ENCODE results near the gene ZHX3. TPM values are rescaled to one million over a fixed set of nuclear protein-coding genes. Genes with fewer than 3 reads are reported as not detected.

ZHX3 gene
- total and polyA plus RNA-seq, 9 of the 15 experiments (the other 6 are each of a cell fraction or from before 2014, with no cell fraction given): 0.80 to 14.6 (median 4.9) TPM

- Histone ChIP-seq H3K9me3 (replicated peaks; ENCODE audit: control insufficient read depth, insufficient read depth, low read depth, low read length) (no peaks in the 10 kb centered on the region), H2AFZ (ENCODE audit: low read depth, low read length) (peak within 1 kb of the TSS; percentile 99), H4K20me1 (replicated peaks; ENCODE audit: control insufficient read depth, insufficient read depth, low read length) (peaks cover 4% of the 10 kb centered on the region), H3K4me1 (replicated peaks in 1 of 2; ENCODE audit: control insufficient read depth in 2 of 2, insufficient read depth in 2 of 2, low read length in 2 of 2) (peaks cover 33 to 47% of the 10 kb centered on the region in 2 experiments; a peak in 4 of 5 replicates), H3K4me2 (ENCODE audit: insufficient read depth, low read length) (peak within 1 kb of the TSS; percentile 81), H3K36me3 (ENCODE audit: control insufficient read depth, insufficient read depth, low read length) (peaks cover 7% of the 10 kb centered on the region; the same call in 1 of the 3 replicates), H3K9me1 (ENCODE audit: control insufficient read depth, insufficient read depth, low read length) (no peaks in the 10 kb centered on the region), H3K79me2 (ENCODE audit: control insufficient read depth, insufficient read depth, low read length) (peaks cover 44% of the 10 kb centered on the region), H3K27ac (ENCODE audit: extremely low read depth, low read depth, low read length) (peak within 1 kb of the TSS; percentile 86), H3K27me3 (ENCODE audit: control insufficient read depth in 2 of 2, insufficient read depth in 2 of 2, low read length in 2 of 2) (no peaks in the 10 kb centered on the region), H3K4me3 (peak within 1 kb of the TSS; percentile 74), H3K9ac (ENCODE audit: insufficient read depth in 1 of 2, low read depth in 2 of 2, low read length in 2 of 2) (peak within 1 kb of the TSS; percentile 75 to 94)
- peak; percentile 86 for ATAC-seq
- ChIA-PET CTCF (ENCODE audit: low intra/inter-chr PET ratio) (interaction anchor here (0.6 kb wide), 1 partner anchor 203 kb away, joined by 3 read pairs; the partner anchor contains the start of gene LPIN3), POLR2A (interaction anchor here (0.6 to 1.8 kb wide), 5 partner anchors 12 to 313 kb away, joined by 3 to 6 read pairs (median 4); no protein-coding TSS in a partner anchor)
- FAIRE-seq: no peak
- intact Hi-C loops (cut with micrococcal nuclease) (loop anchor here (1.0 kb wide), 1 partner anchor 203 kb away; the partner anchor contains the start of gene LPIN3), in situ Hi-C loops (cut with MboI) (no loop called here)
- WGBS (ENCODE audit: insufficient coverage, low coverage, missing lambda C conversion rate): 3% methylated on average over 51 of the region's 121 CpGs
- no TSS peak for BruUV-seq (replicated peaks)
- DNase-seq (ENCODE audit: extremely low read depth in 1 of 4, low spot score in 3 of 4): peak; percentile 91 to 98 (median 98)
- no peak for TF ChIP-seq ZBTB49 (CRISPR knock-in tag; IDR thresholded peaks at IDR 0.05; ENCODE audit: borderline replicate concordance)
- no peak for TF ChIP-seq SRF (CRISPR knock-in tag; IDR thresholded peaks at IDR 0.05)
- peak; percentile 38 for TF ChIP-seq POLR2B (IDR thresholded peaks at IDR 0.05; ENCODE audit: low read depth, partially characterized antibody)
- TF ChIP-seq CSDE1 (IDR thresholded peaks at IDR 0.05): no peak
- TF ChIP-seq RFX7 (CRISPR knock-in tag; IDR thresholded peaks at IDR 0.05): no peak
- TF ChIP-seq, protein P1, sequence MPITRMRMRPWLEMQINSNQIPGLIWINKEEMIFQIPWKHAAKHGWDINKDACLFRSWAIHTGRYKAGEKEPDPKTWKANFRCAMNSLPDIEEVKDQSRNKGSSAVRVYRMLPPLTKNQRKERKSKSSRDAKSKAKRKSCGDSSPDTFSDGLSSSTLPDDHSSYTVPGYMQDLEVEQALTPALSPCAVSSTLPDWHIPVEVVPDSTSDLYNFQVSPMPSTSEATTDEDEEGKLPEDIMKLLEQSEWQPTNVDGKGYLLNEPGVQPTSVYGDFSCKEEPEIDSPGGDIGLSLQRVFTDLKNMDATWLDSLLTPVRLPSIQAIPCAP (CRISPR knock-in tag; IDR thresholded peaks at IDR 0.05; ENCODE audit: borderline replicate concordance): no peak
- TF ChIP-seq, protein P2, sequence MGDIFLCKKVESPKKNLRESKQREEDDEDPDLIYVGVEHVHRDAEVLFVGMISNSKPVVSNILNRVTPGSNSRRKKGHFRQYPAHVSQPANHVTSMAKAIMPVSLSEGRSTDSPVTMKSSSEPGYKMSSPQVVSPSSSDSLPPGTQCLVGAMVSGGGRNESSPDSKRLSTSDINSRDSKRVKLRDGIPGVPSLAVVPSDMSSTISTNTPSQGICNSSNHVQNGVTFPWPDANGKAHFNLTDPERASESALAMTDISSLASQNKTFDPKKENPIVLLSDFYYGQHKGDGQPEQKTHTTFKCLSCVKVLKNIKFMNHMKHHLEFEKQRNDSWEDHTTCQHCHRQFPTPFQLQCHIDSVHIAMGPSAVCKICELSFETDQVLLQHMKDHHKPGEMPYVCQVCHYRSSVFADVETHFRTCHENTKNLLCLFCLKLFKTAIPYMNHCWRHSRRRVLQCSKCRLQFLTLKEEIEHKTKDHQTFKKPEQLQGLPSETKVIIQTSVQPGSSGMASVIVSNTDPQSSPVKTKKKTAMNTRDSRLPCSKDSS (IDR thresholded peaks at IDR 0.05; ENCODE audit: low read depth, partially characterized antibody): no peak
- peak in 1 of 2 experiments; percentile 56; a peak in 1 of 4 replicates for TF ChIP-seq HDAC1 (IDR thresholded peaks at IDR 0.05)
- TF ChIP-seq SAFB (IDR thresholded peaks at IDR 0.05; ENCODE audit: borderline replicate concordance, low read depth, low read length): peak; percentile 97
- TF ChIP-seq, protein P3, sequence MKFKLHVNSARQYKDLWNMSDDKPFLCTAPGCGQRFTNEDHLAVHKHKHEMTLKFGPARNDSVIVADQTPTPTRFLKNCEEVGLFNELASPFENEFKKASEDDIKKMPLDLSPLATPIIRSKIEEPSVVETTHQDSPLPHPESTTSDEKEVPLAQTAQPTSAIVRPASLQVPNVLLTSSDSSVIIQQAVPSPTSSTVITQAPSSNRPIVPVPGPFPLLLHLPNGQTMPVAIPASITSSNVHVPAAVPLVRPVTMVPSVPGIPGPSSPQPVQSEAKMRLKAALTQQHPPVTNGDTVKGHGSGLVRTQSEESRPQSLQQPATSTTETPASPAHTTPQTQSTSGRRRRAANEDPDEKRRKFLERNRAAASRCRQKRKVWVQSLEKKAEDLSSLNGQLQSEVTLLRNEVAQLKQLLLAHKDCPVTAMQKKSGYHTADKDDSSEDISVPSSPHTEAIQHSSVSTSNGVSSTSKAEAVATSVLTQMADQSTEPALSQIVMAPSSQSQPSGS (CRISPR knock-in tag; IDR thresholded peaks at IDR 0.05): 0 out of 2 replicates have a peak, but pooled peaks have one; percentile 23
- no peak for TF ChIP-seq OTX1 (CRISPR knock-in tag; IDR thresholded peaks at IDR 0.05)
Observed at GRCh38 chr20:41136680-41137613, 180.6 kb downstream of the ZHX3 start, which contains the start of gene PLCG1. TSS of gene PLCG1 (plus strand) at chr20:41137543. CDS start at chr20:41137642, 99 bp downstream.
